Endothelial cell of umbilical vein (primary cell): ENCODE measurements around the gene ACSL6. TPM values are rescaled to one million over a fixed set of nuclear protein-coding genes. Genes with fewer than 3 reads are reported as not detected.

Experiments
- BruUV-seq: library from RNA; stranded (reverse); fragments of 400-500 nt; replicated peaks from 2 replicates; lab custom pipeline; 2021; lab: Mats Ljungman, UMichigan
- CTCF ChIA-PET: fragments of 300-600, 350-600 bp; sonication (Branson Sonifier 250); formaldehyde crosslinking; loops from one replicate; lab custom pipeline; 2021; ENCODE audit warnings: antibody characterized with exemption, inconsistent platforms; lab: Charles Lee
- POLR2A ChIA-PET: fragments of 300-600, 350-600 bp; sonication (Branson Sonifier 250); formaldehyde crosslinking; loops from one replicate; lab custom pipeline; 2021; ENCODE audit warnings: antibody characterized with exemption, inconsistent platforms; lab: Charles Lee
- DNase-seq: peaks from one replicate; pipeline ENCODE4 v3.0.0-alpha.2; 2011; ENCODE audit warnings: low read depth, low spot score
- FAIRE-seq: peaks from 2 replicates; lab custom pipeline; 2011; peaks lifted over from hg19 to GRCh38; lab: Jason Lieb, UNC
- H2AFZ ChIP-seq: 2 replicates; pipeline ENCODE4 v1.6.0; 2012; ENCODE audit warnings: low read depth, low read length, control low read depth, inconsistent platforms
- H3K27ac ChIP-seq: 2 replicates; pipeline ENCODE4 v1.5.1; 2011; ENCODE audit warnings: low read depth, mild to moderate bottlenecking, control low read depth, low read length, moderate library complexity; ENCODE audit not compliant: insufficient read depth
- H3K27me3 ChIP-seq, 2 experiments: 2 replicates each; pipeline versions ENCODE4 v1.6.0 to v1.6.1; 2011; ENCODE audit warnings: low read length in 2 of 2, mixed read lengths in 1 of 2; ENCODE audit not compliant: control insufficient read depth in 2 of 2, insufficient read depth in 2 of 2
- H3K36me3 ChIP-seq, 2 experiments: 2 replicates in 1 of 2; 3 replicates in 1 of 2; pipeline ENCODE4 v1.5.1; 2011; ENCODE audit warnings: low read length in 2 of 2, mild to moderate bottlenecking in 1 of 2, moderate library complexity in 1 of 2; ENCODE audit not compliant: control insufficient read depth in 2 of 2, insufficient read depth in 2 of 2; ENCODE audit errors: extremely low read depth in 1 of 2
- H3K4me1 ChIP-seq: 3 replicates; pipeline ENCODE4 v1.5.1; 2011; ENCODE audit warnings: mild to moderate bottlenecking, low read length; ENCODE audit not compliant: control insufficient read depth, insufficient read depth; ENCODE audit errors: extremely low read depth
- H3K4me2 ChIP-seq: 2 replicates; pipeline ENCODE4 v1.6.1; 2011; ENCODE audit warnings: low read length, control low read depth, mixed read lengths; ENCODE audit not compliant: insufficient read depth
- H3K4me3 ChIP-seq, 3 experiments: fragments of 200-600 bp in 1 of 3; sonication (generic), shearing (Covaris generic) in 1 of 3; replicated peaks in 1 of 3; 2 replicates each; pipeline ENCODE4 v1.5.1; 2011 to 2016; ENCODE audit warnings: control low read depth in 3 of 3, low read length in 3 of 3, mild to moderate bottlenecking in 2 of 3, inconsistent platforms in 1 of 3, low read depth in 1 of 3, moderate library complexity in 1 of 3; ENCODE audit not compliant: insufficient read depth in 1 of 3
- H3K79me2 ChIP-seq: 2 replicates; pipeline ENCODE4 v1.6.0; 2012; ENCODE audit warnings: low read length, inconsistent platforms; ENCODE audit not compliant: control insufficient read depth, insufficient read depth
- H3K9ac ChIP-seq: replicated peaks from 2 replicates; pipeline ENCODE3; 2011; ENCODE audit warnings: low read length, control low read depth; ENCODE audit not compliant: insufficient read depth; ENCODE audit errors: extremely low read depth
- H3K9me1 ChIP-seq: replicated peaks from 3 replicates; pipeline ENCODE4 v1.6.0; 2011; ENCODE audit warnings: mild to moderate bottlenecking, low read length; ENCODE audit not compliant: control insufficient read depth, insufficient read depth; ENCODE audit errors: extremely low read depth
- H3K9me3 ChIP-seq: replicated peaks from 2 replicates; pipeline ENCODE4 v1.5.1; 2012; ENCODE audit warnings: low read length, inconsistent platforms; ENCODE audit not compliant: control insufficient read depth, insufficient read depth
- H4K20me1 ChIP-seq: replicated peaks from 2 replicates; pipeline ENCODE3; 2011; ENCODE audit warnings: mild to moderate bottlenecking, low read length; ENCODE audit not compliant: control insufficient read depth, insufficient read depth; ENCODE audit errors: extremely low read depth
- EZH2 ChIP-seq: IDR thresholded peaks from 2 replicates; pipeline ENCODE4 v1.6.1; 2012; ENCODE audit warnings: borderline replicate concordance, low read depth, mild to moderate bottlenecking, moderate library complexity, low read length, inconsistent platforms; ENCODE audit not compliant: severe bottlenecking
- GATA2 ChIP-seq: IDR thresholded peaks from 2 replicates; pipeline ENCODE4 v1.7.0; 2011; ENCODE audit warnings: low read depth, mild to moderate bottlenecking, moderate library complexity, mixed read lengths, low read length; ENCODE audit not compliant: insufficient read length, insufficient read depth
- dilution Hi-C: fragments of 300-500 bp; cut with MboI; formaldehyde crosslinking; loops from one replicate; pipeline ENCODE4 v1.15.0; 2019; ENCODE audit warnings: low sequenced_read_pairs; ENCODE audit not compliant: extremely low pct_ligation_motif_present
- intact Hi-C: fragments of 100-400 bp; cut with micrococcal nuclease; formaldehyde crosslinking; loops from one replicate; pipeline ENCODE4 v1.10.0; 2022
- polyA plus RNA-seq, 4 experiments: library from polyadenylated mRNA; depleted of rRNA in 3 of 4; stranded (reverse) in 3 of 4; unstranded in 1 of 4; fragments of >200 nt; gene quantifications; 2 replicates each; pipeline versions ENCODE4 v1.2.1 to v1.2.3, GENCODE V29; 2011 to 2012; ENCODE audit warnings: missing spikeins in 1 of 4
- total RNA-seq: library from RNA; stranded (reverse); gene quantifications from 2 replicates; pipeline ENCODE4 v1.2.3, GENCODE V29; 2021
- TF ChIP-seq, protein P1 (sequence below), 2 donors: IDR thresholded peaks; 1 replicate in 1 of 2; 2 replicates in 1 of 2; pipeline ENCODE4 v1.5.1; 2011; ENCODE audit warnings: low read length in 2 of 2, mild to moderate bottlenecking in 2 of 2, moderate library complexity in 2 of 2, control low read depth in 1 of 2, inconsistent platforms in 1 of 2, low read depth in 1 of 2; ENCODE audit not compliant: insufficient read depth in 1 of 2; ENCODE audit errors: extremely low read depth in 1 of 2
- TF ChIP-seq, protein P2 (sequence below): IDR thresholded peaks from 2 replicates; pipeline ENCODE4 v1.6.1; 2011; ENCODE audit not compliant: insufficient read depth, insufficient read length

The ACSL6 gene
- total and polyA plus RNA-seq, 2 donors (not counting 3 experiments of a cell fraction or from before 2014, with no cell fraction given), result not detected

DNA sequence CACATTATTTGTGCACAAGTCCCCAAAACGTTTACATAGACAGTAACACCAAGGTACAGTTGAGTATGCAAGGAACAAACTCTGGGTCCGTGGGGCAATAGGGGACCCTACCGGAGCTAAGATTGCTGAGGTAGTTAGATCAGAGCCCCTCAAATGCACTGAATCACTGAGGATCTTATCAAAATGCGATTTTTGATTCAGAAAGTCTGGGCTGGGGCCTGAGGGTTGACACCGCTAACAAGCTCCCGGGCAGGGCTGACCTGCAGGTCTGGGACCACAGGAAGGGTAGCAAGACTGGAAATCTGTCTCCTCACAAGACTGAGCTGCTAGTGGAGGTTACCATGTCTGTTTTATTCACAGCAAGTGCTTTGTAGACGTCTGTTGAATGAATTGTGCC is 47.2 kb upstream of the ACSL6 start:
- dilution Hi-C loops, result no loop called here
- no peaks in the 10 kb centered on the region for H4K20me1 ChIP-seq
- BruUV-seq, result no TSS peak
- H3K9ac ChIP-seq, result no peak overlapping the region
- TF ChIP-seq, protein P1, sequence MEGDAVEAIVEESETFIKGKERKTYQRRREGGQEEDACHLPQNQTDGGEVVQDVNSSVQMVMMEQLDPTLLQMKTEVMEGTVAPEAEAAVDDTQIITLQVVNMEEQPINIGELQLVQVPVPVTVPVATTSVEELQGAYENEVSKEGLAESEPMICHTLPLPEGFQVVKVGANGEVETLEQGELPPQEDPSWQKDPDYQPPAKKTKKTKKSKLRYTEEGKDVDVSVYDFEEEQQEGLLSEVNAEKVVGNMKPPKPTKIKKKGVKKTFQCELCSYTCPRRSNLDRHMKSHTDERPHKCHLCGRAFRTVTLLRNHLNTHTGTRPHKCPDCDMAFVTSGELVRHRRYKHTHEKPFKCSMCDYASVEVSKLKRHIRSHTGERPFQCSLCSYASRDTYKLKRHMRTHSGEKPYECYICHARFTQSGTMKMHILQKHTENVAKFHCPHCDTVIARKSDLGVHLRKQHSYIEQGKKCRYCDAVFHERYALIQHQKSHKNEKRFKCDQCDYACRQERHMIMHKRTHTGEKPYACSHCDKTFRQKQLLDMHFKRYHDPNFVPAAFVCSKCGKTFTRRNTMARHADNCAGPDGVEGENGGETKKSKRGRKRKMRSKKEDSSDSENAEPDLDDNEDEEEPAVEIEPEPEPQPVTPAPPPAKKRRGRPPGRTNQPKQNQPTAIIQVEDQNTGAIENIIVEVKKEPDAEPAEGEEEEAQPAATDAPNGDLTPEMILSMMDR (IDR thresholded peaks at IDR 0.05; ENCODE audit: extremely low read depth in 1 of 2, insufficient read depth in 1 of 2, low read depth in 1 of 2, low read length in 2 of 2), result no peak
- TF ChIP-seq GATA2 (no peak), EZH2 (no peak)
- TF ChIP-seq, protein P2, sequence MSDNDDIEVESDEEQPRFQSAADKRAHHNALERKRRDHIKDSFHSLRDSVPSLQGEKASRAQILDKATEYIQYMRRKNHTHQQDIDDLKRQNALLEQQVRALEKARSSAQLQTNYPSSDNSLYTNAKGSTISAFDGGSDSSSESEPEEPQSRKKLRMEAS, result no peak
- no peaks in the 10 kb centered on the region for H3K9me3 ChIP-seq
- CTCF ChIA-PET, result interaction anchor here (1.4 to 1.8 kb wide), 2 partner anchors 51 to 469 kb away, joined by 4 read pairs; no protein-coding TSS in a partner anchor
- no peak overlapping the region for H3K27ac ChIP-seq
- no peak for FAIRE-seq
- DNase-seq, result no peak
- intact Hi-C loops, result no loop called here
- H3K79me2 ChIP-seq, result no peaks in the 10 kb centered on the region
- no peak overlapping the region for H3K4me2 ChIP-seq
- H2AFZ ChIP-seq, result no peak overlapping the region
- POLR2A ChIA-PET, result no interaction called here
- H3K27me3 ChIP-seq, result peaks cover 0 to 1% of the 10 kb centered on the region in 2 experiments
- no peaks in the 10 kb centered on the region for H3K4me1 ChIP-seq
- H3K4me3 ChIP-seq, result no peak overlapping the region
- no peaks in the 10 kb centered on the region for H3K36me3 ChIP-seq
- no peaks in the 10 kb centered on the region for H3K9me1 ChIP-seq
